ENCODE data around the gene GSK3B.

Gene GSK3B

DNA sequence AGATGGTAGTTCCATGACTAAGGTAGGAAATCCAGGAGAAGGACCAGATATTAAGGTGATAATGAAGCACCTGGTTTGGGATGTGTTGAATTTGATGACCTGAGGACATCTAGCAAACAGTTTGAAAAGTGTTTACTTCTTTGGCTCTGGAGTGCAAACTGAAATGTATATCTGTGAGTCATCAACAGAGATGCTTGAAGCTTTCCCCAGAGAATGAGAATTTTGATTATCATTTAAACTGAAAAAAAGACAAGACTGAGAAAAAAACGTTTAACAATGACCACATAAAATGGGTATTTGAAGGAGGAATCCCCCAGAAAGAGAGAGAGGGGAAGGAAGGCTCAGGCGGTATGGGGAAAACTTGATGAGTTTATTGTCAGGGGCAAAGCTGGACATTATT lies 20.7 kb upstream of the GSK3B start:
- DNase-seq (ENCODE audit: low read depth) = peak; percentile 44
- Histone ChIP-seq H3K27me3 (replicated peaks; ENCODE audit: control insufficient read depth, insufficient read depth, low read length) (no peaks in the 10 kb centered on the region), H3K4me1 (ENCODE audit: control insufficient read depth, insufficient read depth, low read length) (peaks cover 8% of the 10 kb centered on the region), H3K36me3 (ENCODE audit: control insufficient read depth, insufficient read depth, low read length, severe bottlenecking) (no peaks in the 10 kb centered on the region), H3K4me3 (ENCODE audit: low read length) (no peak overlapping the region), H3K9ac (ENCODE audit: low read length) (no peak overlapping the region), H3K9me3 (ENCODE audit: control insufficient read depth, low read length) (no peaks in the 10 kb centered on the region)

DNA sequence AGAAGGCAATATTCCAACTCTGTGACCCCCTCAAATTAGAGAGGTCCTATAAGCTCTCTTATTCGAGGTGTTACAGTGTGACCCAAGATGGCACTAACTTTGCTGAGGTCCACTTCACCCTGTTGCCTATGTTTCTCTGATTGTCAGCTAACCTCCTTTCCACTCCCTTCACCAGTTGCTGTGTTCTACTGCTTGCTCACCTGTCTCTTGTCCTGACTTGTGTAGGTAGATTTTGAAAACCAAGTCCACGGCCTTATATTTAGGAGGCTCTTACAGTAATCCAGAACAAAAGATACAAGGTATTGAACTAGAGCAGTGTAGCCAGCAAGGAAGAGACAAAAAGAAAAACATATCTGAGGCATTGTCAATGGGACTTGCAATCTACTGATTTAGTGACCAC lies 20.1 kb upstream of the GSK3B start:
- DNase-seq (ENCODE audit: low read depth) = no peak
- Histone ChIP-seq H3K4me1 (ENCODE audit: control insufficient read depth, insufficient read depth, low read length) (peaks cover 8% of the 10 kb centered on the region), H3K4me3 (ENCODE audit: low read length) (no peak overlapping the region), H3K27me3 (replicated peaks; ENCODE audit: control insufficient read depth, insufficient read depth, low read length) (no peaks in the 10 kb centered on the region), H3K36me3 (ENCODE audit: control insufficient read depth, insufficient read depth, low read length, severe bottlenecking) (no peaks in the 10 kb centered on the region), H3K9me3 (ENCODE audit: control insufficient read depth, low read length) (no peaks in the 10 kb centered on the region), H3K9ac (ENCODE audit: low read length) (no peak overlapping the region)

DNA sequence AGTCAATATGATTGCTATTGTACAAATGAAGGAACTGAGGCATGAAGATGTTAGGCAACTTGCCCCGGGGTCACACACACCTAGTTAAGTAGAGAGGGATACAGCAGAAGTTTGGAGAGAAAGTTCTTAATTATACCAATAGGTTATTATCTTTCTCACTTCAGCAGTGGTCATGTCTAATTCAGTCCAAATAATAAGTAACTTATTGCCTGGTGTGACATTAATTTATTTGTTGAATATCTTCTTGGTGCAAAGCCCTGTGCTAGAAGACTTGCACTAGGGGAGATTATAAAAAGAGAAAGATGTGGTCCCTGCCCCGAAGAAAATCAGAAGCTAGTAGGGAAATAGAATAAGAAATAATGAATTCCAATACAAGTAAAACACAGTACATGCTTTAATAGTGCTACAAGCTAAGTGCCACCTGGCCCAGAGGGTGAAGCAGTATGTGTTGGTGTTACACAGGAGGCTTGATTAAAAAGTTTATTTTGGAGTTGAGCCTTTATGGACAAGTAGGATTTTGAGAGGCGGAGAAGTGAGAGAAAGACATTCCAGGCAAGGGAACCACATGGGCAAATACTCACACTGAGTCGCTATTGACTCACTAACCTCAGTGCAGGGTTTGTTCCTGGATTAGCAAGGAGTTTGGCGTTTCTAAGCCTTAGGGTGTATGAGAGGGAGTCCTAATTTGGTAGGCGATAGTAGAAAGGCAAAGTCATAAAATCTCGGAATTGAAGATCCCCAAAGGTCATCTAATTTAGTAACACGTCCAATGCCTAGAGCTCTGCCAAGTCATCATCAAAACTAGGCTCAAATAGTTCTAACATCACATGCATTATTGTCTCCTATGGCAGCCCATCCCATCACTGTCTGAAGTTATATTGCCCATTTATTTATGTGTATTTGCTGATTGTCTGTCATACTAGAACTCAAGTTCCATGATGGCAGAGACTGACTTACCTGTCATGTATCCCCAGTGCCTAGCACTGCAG lies 19.2 kb upstream of the GSK3B start:
- Histone ChIP-seq H3K27me3 (replicated peaks; ENCODE audit: control insufficient read depth, insufficient read depth, low read length) (no peaks in the 10 kb centered on the region), H3K9ac (ENCODE audit: low read length) (no peak overlapping the region), H3K4me3 (ENCODE audit: low read length) (no peak overlapping the region), H3K9me3 (ENCODE audit: control insufficient read depth, low read length) (no peaks in the 10 kb centered on the region), H3K36me3 (ENCODE audit: control insufficient read depth, insufficient read depth, low read length, severe bottlenecking) (no peaks in the 10 kb centered on the region), H3K4me1 (ENCODE audit: control insufficient read depth, insufficient read depth, low read length) (peaks cover 8% of the 10 kb centered on the region)
- peak; percentile 55 for DNase-seq (ENCODE audit: low read depth)

DNA sequence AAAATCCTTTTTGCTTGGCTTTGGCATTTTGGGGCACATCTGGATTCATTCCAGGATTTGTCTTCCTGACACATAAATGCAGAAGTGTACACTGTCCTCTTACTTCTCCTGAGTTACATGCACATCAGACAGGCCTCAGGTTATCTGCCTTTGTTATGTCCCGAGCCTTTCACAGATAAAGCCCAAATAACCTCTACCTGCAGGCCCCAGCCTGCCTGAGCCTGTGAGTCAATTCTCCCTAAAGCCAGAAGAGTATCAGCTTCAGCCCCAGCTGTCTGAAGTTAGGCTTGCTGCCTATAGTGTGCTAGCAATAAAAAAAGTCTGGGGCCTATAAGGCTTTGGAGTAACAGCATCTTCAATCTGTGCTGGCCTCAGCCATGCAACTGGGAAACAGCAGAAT lies 17.7 kb upstream of the GSK3B start:
- no peaks in the 10 kb centered on the region for H3K27me3 ChIP-seq (replicated peaks; ENCODE audit: control insufficient read depth, insufficient read depth, low read length)
- H3K9ac ChIP-seq (ENCODE audit: low read length) = no peak overlapping the region
- no peaks in the 10 kb centered on the region for H3K9me3 ChIP-seq (ENCODE audit: control insufficient read depth, low read length)
- no peaks in the 10 kb centered on the region for H3K36me3 ChIP-seq (ENCODE audit: control insufficient read depth, insufficient read depth, low read length, severe bottlenecking)
- DNase-seq (ENCODE audit: low read depth) = no peak
- no peak overlapping the region for H3K4me3 ChIP-seq (ENCODE audit: low read length)
- peaks cover 12% of the 10 kb centered on the region for H3K4me1 ChIP-seq (ENCODE audit: control insufficient read depth, insufficient read depth, low read length)

DNA sequence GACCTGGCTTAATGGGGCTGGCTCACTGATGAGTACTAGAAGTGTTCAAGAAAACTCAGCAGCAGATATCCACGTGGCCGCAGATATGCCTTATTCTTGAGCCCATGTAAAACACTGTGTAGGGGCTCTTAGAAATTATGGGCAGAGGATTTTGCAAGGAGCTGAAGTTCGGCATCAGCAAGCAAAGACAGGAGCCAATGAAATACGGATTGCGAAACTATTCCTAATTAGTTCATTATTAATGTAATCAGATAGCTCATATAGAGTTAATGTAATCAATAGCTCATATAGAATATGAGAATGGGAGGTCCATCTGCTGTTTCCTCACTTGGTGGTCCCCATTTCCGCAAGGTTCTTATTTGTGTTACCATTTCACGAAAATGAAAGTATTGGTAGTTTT lies 9.0 kb upstream of the GSK3B start:
- Histone ChIP-seq H3K9ac (ENCODE audit: low read length) (no peak overlapping the region), H3K36me3 (ENCODE audit: control insufficient read depth, insufficient read depth, low read length, severe bottlenecking) (peaks cover 6% of the 10 kb centered on the region), H3K9me3 (ENCODE audit: control insufficient read depth, low read length) (no peaks in the 10 kb centered on the region), H3K27me3 (replicated peaks; ENCODE audit: control insufficient read depth, insufficient read depth, low read length) (no peaks in the 10 kb centered on the region), H3K4me3 (ENCODE audit: low read length) (no peak overlapping the region), H3K4me1 (ENCODE audit: control insufficient read depth, insufficient read depth, low read length) (peaks cover 22% of the 10 kb centered on the region)
- DNase-seq (ENCODE audit: low read depth) = no peak

DNA sequence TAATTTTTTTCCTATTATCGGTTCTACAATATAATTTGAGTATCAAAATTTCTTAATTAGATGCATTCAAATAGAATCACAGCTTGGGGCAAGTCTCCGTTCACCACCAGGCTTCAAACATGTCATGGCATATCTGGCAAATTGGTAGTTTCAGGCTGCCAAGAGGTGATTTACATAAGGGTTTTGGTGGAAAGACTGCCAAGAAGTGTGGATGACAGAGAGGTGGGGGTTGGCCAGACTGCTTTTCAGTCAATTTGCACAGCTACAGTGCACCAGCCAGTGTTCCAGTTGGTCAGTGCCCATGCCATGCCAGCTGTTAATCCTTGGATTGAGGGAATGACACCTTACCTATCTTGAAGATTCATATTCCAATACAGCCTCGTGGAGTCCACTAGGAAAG lies 8.4 kb upstream of the GSK3B start:
- H3K36me3 ChIP-seq (ENCODE audit: control insufficient read depth, insufficient read depth, low read length, severe bottlenecking) = peaks cover 6% of the 10 kb centered on the region
- no peaks in the 10 kb centered on the region for H3K27me3 ChIP-seq (replicated peaks; ENCODE audit: control insufficient read depth, insufficient read depth, low read length)
- H3K4me1 ChIP-seq (ENCODE audit: control insufficient read depth, insufficient read depth, low read length) = peaks cover 22% of the 10 kb centered on the region
- DNase-seq (ENCODE audit: low read depth) = no peak
- no peak overlapping the region for H3K9ac ChIP-seq (ENCODE audit: low read length)
- H3K4me3 ChIP-seq (ENCODE audit: low read length) = no peak overlapping the region
- no peaks in the 10 kb centered on the region for H3K9me3 ChIP-seq (ENCODE audit: control insufficient read depth, low read length)

DNA sequence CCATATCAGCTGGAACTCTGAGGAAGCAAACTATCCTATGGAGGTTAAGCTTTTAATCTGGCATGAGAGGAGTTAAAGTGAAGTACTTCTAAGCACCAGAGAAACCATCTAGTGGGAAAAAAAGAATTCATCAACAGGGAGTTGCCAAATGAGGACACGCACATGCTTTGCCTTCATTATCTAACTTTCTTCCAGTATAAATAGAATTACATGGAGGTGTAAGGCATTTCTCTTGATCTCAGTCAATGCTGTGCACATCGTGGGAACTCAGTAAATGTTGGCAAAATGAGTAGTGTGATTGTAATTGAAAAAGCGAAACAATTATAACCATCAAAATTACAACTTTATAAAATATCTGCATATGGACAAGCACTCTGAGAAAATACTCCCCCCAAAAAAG lies 8.0 kb upstream of the GSK3B start:
- DNase-seq (ENCODE audit: low read depth) = no peak
- H3K4me1 ChIP-seq (ENCODE audit: control insufficient read depth, insufficient read depth, low read length) = peaks cover 24% of the 10 kb centered on the region
- H3K36me3 ChIP-seq (ENCODE audit: control insufficient read depth, insufficient read depth, low read length, severe bottlenecking) = peaks cover 6% of the 10 kb centered on the region
- no peaks in the 10 kb centered on the region for H3K27me3 ChIP-seq (replicated peaks; ENCODE audit: control insufficient read depth, insufficient read depth, low read length)
- no peak overlapping the region for H3K9ac ChIP-seq (ENCODE audit: low read length)
- no peaks in the 10 kb centered on the region for H3K9me3 ChIP-seq (ENCODE audit: control insufficient read depth, low read length)
- no peak overlapping the region for H3K4me3 ChIP-seq (ENCODE audit: low read length)

DNA sequence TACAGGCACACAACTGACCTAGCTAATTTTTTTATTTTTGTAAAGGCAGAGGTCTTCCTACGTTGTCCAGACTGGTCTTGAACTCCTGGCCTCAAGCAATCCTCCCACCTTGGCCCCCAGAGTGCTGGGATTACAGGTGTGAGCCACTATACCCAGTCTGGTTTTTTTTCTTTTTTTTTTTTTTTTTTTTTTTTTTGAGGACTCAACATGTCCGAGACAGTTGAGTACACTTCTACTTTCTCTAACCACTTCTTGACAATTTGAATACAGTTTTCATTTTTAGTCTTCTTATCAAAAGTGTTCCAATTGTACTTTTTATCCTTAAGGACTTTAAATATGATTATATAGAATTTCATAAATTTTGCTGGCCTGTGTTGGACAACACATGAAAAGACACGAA lies 7.4 kb upstream of the GSK3B start:
- Histone ChIP-seq H3K27me3 (replicated peaks; ENCODE audit: control insufficient read depth, insufficient read depth, low read length) (no peaks in the 10 kb centered on the region), H3K9me3 (ENCODE audit: control insufficient read depth, low read length) (no peaks in the 10 kb centered on the region), H3K9ac (ENCODE audit: low read length) (no peak overlapping the region), H3K36me3 (ENCODE audit: control insufficient read depth, insufficient read depth, low read length, severe bottlenecking) (peaks cover 6% of the 10 kb centered on the region), H3K4me3 (ENCODE audit: low read length) (no peak overlapping the region), H3K4me1 (ENCODE audit: control insufficient read depth, insufficient read depth, low read length) (peaks cover 23% of the 10 kb centered on the region)
- DNase-seq (ENCODE audit: low read depth) = no peak

DNA sequence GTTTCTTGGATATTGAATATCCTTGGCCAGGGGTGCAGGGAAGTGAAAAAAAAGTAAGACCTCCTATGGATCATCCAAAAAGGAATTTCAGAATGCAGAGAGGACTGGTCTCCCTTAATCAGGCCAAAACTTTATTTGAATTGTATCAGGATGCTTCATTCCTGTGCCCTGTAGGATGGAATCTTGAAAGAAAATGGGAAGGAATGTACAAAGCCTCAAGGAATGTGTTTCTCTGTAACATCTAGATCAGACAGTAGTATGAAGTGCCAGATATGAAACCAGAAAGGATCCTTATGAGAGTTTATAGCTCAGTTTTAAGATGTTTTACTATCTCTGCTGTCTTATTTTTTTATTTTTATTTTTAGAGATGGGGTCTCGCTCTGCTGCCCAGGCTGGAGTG lies 6.5 kb upstream of the GSK3B start:
- Histone ChIP-seq H3K9ac (ENCODE audit: low read length) (peak overlapping the region; percentile 49), H3K36me3 (ENCODE audit: control insufficient read depth, insufficient read depth, low read length, severe bottlenecking) (peaks cover 6% of the 10 kb centered on the region), H3K9me3 (ENCODE audit: control insufficient read depth, low read length) (no peaks in the 10 kb centered on the region), H3K27me3 (replicated peaks; ENCODE audit: control insufficient read depth, insufficient read depth, low read length) (no peaks in the 10 kb centered on the region), H3K4me3 (ENCODE audit: low read length) (no peak overlapping the region), H3K4me1 (ENCODE audit: control insufficient read depth, insufficient read depth, low read length) (peaks cover 30% of the 10 kb centered on the region)
- DNase-seq (ENCODE audit: low read depth) = peak; percentile 50

DNA sequence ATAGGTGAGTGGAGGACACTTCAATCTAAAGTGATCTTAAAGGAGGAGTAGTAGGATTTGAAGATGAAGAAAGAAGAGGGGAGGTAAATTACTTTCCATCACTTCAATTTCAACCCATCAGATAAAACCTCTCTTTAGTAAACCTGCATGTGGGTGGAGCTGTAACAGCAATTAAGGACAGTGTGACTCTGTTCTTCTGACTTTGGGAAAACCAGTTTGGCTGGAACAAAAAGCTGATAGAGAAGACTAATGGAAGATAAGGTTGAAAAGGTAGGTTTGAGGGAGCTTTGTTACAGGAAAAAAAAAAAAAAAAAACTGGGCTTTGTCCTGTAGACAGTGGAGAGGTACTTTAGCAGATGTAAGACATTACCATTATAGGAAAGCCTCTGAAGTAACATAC lies 4.5 kb upstream of the GSK3B start:
- Histone ChIP-seq H3K4me3 (ENCODE audit: low read length) (no peak overlapping the region), H3K9ac (ENCODE audit: low read length) (no peak overlapping the region), H3K27me3 (replicated peaks; ENCODE audit: control insufficient read depth, insufficient read depth, low read length) (no peaks in the 10 kb centered on the region), H3K9me3 (ENCODE audit: control insufficient read depth, low read length) (no peaks in the 10 kb centered on the region), H3K4me1 (ENCODE audit: control insufficient read depth, insufficient read depth, low read length) (peaks cover 30% of the 10 kb centered on the region), H3K36me3 (ENCODE audit: control insufficient read depth, insufficient read depth, low read length, severe bottlenecking) (peaks cover 6% of the 10 kb centered on the region)
- no peak for DNase-seq (ENCODE audit: low read depth)

DNA sequence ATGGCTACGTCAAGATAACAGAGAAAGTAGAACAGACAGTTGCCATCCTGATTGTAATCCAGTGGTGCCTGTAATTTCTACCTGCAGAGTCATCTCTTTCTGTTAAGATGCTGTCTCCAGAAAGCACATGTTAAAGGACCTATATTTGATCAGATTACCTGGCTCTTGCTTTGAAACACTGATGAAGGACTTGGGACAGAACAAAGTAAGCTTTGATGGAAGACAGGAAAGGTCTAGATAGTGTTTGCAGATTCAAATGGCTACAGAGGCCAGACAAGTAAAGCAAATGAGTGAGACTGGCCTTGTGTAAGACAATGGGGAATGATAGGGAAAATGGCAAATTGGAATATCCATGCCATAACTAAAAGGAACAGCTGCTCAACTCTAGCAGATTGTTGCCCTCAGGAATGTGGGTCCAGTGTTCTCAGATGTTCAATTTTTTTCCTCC lies 1.8 kb upstream of the GSK3B start:
- Histone ChIP-seq H3K36me3 (ENCODE audit: control insufficient read depth, insufficient read depth, low read length, severe bottlenecking) (peaks cover 6% of the 10 kb centered on the region), H3K9ac (ENCODE audit: low read length) (peak overlapping the region; percentile 100), H3K27me3 (replicated peaks; ENCODE audit: control insufficient read depth, insufficient read depth, low read length) (no peaks in the 10 kb centered on the region), H3K4me3 (ENCODE audit: low read length) (peak overlapping the region; percentile 96), H3K9me3 (ENCODE audit: control insufficient read depth, low read length) (no peaks in the 10 kb centered on the region), H3K4me1 (ENCODE audit: control insufficient read depth, insufficient read depth, low read length) (peaks cover 20% of the 10 kb centered on the region)
- DNase-seq (ENCODE audit: low read depth) = no peak

All from adipocyte (in vitro differentiated cells).